ENCODE measurements around the gene EPN1.
"Not testable (repeated sequence)": the region's sequence is repeated elsewhere in the genome, so short reads cannot be mapped to it uniquely, and the experiment has no call there.

EPN1 gene

GRCh38 chr19:55694656-55695491 is 19.8 kb downstream of the EPN1 start:
- FAIRE-seq: no peak

DNA sequence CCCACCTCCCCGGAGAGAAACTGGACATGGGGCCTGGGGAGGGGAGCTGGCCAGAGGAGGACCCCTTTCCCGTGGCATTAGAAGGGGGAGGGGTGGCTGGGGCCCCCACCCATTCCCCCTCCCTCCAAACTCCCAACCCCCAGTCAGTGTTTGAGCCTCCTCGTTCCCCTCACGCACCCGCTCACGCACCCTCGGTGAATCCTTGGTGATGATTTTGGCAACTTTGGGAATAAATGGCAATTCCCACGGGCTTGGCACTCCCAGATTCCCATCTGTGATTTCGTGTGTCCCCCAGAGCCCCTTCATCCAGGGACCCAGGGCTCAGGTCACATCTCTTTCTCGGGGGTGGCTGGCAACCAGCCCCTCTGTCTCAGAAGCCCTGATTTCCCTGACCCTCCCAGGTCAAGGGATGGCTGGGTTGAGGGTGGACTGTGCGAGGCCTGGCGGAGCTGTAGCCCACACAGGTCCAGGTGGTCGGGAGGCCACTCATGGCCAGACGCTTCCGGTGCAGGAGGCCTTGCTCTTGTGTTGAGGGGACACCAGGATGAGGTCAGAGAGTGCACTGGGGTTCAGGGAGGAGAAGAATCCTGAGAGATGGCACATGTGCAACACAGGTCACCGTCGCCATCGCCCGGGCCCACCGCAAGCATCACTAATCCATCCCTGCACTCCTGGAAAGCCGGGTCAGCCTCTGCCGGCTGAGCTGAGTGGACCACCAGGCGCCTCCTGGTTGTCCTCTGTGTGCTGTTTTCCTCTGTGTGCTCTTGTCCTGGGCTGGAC is 20.7 kb downstream of the EPN1 start:
- FAIRE-seq: no peak

GRCh38 chr19:55696301-55697068 is 21.5 kb downstream of the EPN1 start:
- FAIRE-seq: no peak

DNA sequence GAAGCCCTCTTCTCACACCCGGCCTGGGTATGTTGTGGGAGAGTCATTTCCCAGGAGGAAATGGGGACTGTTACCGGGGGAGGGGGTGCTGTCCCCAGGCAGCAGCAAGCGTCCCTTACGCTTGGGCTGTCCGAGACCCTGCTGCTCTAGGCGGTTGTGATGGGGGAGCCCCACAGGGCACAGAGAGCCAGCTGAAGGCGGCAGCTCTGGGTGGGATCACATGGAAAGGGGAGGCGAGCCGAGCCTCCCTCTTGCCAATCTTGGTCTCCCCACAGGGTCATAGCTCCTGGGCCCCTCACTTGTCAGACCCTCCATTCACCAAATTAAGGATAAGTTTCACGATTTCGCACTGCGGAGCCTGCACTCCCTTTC is 22.0 kb downstream of the EPN1 start:
- FAIRE-seq: no peak

GRCh38 chr19:55697698-55698097 is 22.7 kb downstream of the EPN1 start:
- FAIRE-seq: no peak

DNA sequence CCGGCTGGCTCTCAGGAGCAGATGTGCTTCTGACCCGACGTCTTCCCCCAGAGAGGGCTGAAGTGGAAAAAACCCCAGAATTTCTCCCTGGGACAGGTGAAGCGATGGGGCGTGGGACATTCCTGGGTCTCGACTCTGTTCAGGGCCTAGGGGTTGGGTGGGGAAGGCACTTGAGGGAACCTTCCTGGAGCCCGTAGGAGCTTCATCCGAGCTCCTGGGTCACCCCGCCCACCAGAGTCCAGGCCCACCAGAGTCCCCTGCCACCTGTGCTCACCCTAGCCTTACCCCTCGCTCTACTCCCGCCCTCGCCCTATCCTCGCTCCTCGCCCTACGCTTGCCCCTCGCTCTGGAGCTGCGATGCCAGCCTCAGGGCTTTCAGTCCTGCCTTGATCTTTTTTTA is 23.2 kb downstream of the EPN1 start:
- FAIRE-seq: no peak

DNA sequence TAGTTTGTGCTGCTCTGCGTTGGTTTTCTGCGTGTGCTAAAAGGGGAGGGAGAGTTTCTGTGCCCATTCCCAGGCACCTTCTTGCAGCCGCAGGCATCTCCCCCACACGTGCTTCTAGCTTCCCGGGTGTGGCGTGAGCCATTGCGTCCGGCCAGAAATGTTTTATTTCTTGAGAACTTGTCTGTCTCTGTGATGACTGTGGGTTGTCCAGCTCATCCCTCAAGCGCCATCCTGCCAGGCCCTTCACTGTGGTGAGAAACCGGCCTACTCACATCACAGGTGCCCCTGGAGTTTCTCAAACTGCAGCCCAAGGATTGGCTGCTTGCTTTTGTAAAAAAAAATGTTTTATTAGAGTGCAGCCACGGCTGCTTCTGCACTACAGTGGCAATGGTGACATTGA is 24.2 kb downstream of the EPN1 start:
- FAIRE-seq: no peak

- no peak for FAIRE-seq
Measured at GRCh38 chr19:55700813-55701212, 25.8 kb downstream of the EPN1 start.

- no peak for FAIRE-seq
Measured at GRCh38 chr19:55702131-55702627, 27.2 kb downstream of the EPN1 start.

GRCh38 chr19:55703790-55704215 is 28.8 kb downstream of the EPN1 start:
- no peak for FAIRE-seq

- no peak for FAIRE-seq
Measured at GRCh38 chr19:55704494-55705245, 29.6 kb downstream of the EPN1 start.

DNA sequence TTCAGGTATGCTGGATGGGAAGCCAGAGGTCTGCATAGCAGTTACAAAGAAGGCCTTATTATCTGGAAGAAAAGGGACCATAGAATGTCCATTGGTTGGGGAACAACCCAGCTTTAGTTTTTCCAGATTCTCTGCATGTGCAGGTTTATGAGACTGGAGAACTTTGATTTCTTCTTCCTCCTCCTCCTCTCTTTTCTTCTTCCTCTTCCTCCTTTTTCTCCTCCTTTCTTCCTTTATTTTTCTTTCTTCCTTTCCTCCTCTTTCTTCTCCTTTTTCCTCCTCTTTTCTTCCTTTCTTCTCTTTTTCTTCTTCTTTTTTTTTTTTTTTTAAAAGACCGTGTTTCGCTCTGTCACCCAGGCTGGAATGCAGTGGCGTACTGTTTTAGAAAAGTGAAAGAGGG is 30.9 kb downstream of the EPN1 start:
- FAIRE-seq: no peak

GRCh38 chr19:55711719-55712118 is 36.7 kb downstream of the EPN1 start:
- no peak for FAIRE-seq

DNA sequence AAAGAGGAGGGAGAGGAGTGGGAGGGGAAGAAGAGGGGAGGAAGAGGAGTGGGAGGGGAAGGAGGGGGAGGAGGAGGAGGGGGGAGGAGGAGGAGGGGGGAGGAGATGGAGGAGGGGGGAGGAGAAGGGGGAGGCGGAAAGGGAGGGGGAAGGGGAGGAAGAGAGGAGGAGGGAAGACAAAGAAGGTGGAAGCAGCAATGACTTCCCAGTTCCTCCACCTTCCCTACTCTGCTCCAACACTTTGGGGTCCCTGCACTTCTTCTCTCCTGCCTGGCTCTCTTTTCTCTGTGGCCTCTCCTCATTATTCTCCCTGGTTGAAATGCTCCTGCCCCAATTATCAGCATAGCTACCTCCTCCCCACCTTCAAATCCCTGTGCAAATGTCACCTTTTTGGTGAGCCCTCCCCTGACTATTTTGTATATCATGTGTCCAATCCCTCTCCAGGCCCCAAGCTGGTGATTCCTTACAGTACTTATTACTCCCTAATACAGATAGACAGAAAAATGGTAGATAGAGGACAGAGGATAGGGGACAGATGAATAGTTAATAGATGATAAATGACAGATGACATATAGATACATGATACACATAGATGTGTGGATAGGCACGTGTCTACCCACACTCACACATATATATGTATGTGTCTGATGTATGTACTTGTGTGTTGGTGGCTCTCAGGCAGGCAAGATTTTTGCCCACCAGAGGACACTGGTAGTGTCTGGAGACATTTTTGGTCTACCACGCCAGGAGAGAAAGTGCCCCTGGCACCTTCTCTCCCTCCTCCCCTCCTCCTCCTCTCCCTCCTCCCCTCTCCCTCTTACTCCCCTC is 38.0 kb downstream of the EPN1 start:
- FAIRE-seq: no peak

- FAIRE-seq: no peak
Measured at GRCh38 chr19:55716531-55716930, 41.5 kb downstream of the EPN1 start.

DNA sequence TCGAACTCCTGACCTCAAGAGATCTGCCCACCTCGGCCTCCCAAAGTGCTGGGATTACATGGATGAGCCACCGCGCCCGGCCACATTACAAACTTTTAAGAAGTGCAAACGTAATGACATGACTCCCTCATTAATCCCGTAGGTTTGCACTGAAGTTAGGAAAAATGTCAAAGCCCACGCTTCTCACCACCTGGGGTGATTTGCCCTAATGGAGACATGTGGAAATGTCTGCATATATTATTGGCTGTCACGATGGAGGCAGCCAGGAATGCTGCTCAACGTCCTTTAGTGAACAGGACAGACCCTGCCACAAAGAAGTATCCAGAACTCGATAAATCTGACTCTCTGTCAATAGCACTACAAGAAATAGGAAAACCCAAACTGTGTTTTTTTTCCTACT is 42.2 kb downstream of the EPN1 start:
- no peak for FAIRE-seq

GRCh38 chr19:55717879-55718711 is 43.1 kb downstream of the EPN1 start:
- FAIRE-seq: not testable (repeated sequence)

DNA sequence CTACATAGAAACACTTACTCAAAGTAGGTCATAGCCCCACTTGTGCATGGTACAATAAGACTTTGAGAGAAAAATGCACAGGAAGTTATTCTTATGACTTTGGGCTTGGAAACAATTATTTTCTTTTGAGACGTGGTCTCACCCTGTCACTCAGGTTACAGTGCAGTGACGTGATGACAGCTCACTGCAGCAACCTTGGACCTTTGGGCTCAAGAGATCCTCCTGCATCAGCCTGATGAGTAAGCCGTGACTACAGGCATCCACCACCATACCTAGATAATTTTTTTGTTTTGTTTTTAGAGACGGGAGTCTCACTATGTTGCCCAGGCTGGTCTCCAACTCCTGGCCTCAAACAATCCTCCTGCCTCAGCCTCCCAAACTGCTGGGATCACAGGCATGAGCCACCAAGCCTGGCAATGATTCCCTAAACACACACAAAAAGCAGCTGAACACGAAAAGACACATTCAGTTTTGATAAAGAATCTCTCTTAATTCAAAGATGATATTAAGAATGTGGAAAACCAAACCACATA is 45.3 kb downstream of the EPN1 start:
- FAIRE-seq: no peak

DNA sequence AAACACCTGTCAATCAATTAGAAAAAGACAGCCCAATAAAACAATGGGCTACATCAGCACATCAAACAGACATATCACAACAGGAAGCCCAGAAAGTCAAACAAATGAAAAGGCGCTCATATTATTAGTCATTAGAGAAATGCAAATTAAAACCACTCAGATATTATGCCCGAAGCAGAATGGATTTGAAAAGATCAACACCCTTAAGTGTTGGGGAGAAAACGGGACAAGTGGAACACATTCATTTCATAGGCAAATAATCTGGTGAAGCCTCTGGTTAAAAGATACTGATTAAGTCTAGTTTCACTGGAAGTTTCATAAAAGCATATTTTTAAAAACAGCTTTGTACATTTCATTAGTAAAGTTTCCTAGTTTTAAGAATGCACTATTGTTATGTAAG is 45.8 kb downstream of the EPN1 start:
- FAIRE-seq: no peak

DNA sequence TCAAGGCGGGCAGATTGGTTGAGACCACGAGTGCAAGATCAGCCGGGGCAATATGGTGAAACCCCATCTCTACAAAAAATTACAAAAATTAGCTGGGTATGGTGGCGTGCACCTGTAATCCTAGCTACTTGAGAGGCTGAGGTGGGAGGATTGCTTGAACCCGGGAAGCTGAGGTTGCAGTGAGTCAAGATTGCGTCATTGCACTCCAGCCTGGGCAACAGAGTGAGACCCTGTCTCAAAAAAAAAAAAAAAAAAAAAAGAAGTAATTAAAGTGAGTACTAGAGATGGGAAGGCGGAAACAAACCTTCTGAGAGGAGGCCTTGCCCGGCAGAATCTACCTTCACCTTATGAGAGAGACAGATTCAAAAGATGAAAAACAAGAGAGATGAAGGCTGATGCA is 48.5 kb downstream of the EPN1 start:
- FAIRE-seq: no peak
